ENCODE measurements around the gene BEND5.

- no peak for TF ChIP-seq EZH2phosphoT487 (IDR thresholded peaks at IDR 0.05)
- TF ChIP-seq, protein P1, sequence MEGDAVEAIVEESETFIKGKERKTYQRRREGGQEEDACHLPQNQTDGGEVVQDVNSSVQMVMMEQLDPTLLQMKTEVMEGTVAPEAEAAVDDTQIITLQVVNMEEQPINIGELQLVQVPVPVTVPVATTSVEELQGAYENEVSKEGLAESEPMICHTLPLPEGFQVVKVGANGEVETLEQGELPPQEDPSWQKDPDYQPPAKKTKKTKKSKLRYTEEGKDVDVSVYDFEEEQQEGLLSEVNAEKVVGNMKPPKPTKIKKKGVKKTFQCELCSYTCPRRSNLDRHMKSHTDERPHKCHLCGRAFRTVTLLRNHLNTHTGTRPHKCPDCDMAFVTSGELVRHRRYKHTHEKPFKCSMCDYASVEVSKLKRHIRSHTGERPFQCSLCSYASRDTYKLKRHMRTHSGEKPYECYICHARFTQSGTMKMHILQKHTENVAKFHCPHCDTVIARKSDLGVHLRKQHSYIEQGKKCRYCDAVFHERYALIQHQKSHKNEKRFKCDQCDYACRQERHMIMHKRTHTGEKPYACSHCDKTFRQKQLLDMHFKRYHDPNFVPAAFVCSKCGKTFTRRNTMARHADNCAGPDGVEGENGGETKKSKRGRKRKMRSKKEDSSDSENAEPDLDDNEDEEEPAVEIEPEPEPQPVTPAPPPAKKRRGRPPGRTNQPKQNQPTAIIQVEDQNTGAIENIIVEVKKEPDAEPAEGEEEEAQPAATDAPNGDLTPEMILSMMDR (IDR thresholded peaks at IDR 0.05) = peak; percentile 84
- no peak for TF ChIP-seq EZH2 (IDR thresholded peaks at IDR 0.05)
Measured at GRCh38 chr1:48817505-48818114, 40.9 kb upstream of the BEND5 start.
